Gastroesophageal sphincter (tissue), 4 donors: ENCODE data around the gene RYR3. TPM values are rescaled to one million over a fixed set of nuclear protein-coding genes. Genes with fewer than 3 reads are reported as not detected.
A peak's percentile ranks its signal among the peaks of the same experiment; 100 is the strongest.

Source experiments
- ATAC-seq: fragments of 150-250 bp; one replicate; pipeline ENCODE4 v1.9.1; 2016; ENCODE audit warnings: mild to moderate bottlenecking, moderate library complexity
- H3K27ac ChIP-seq, 4 donors: fragments of 200-600 bp; sonication (generic) in 3 of 4; 1 replicate in 3 of 4; 2 replicates in 1 of 4; pipeline ENCODE4 v1.5.1; 2016 to 2019
- H3K27me3 ChIP-seq: fragments of 200-600 bp; sonication (generic); one replicate; pipeline ENCODE4 v1.5.1; 2019
- H3K36me3 ChIP-seq, 2 donors: fragments of 200-600 bp; sonication (generic); one replicate each; pipeline ENCODE4 v1.5.1; 2019; ENCODE audit warnings: control low read depth in 1 of 2
- H3K4me1 ChIP-seq, 3 donors: fragments of 200-600 bp; sonication (generic); 1 replicate in 2 of 3; 2 replicates in 1 of 3; pipeline ENCODE4 v1.5.1; 2016 to 2019; ENCODE audit warnings: control low read depth in 2 of 3
- H3K4me3 ChIP-seq, 2 donors: fragments of 200-600 bp; sonication (generic); one replicate each; pipeline ENCODE4 v1.5.1; 2019; ENCODE audit warnings: mild to moderate bottlenecking in 1 of 2, moderate library complexity in 1 of 2
- H3K9me3 ChIP-seq, 3 donors: fragments of 200-600 bp; sonication (generic); one replicate each; pipeline ENCODE4 v1.5.1; 2017 to 2019; ENCODE audit warnings: control low read depth in 2 of 3
- CTCF ChIP-seq, 4 experiments: fragments of 200-600 bp in 2 of 4; fragments of 450-650 bp in 2 of 4; sonication (generic) in 1 of 4; IDR thresholded peaks; one replicate each; pipeline ENCODE4 v1.5.1; 2017 to 2019; ENCODE audit warnings: antibody characterized with exemption in 4 of 4, mild to moderate bottlenecking in 2 of 4, moderate library complexity in 2 of 4
- EP300 ChIP-seq: sonication (generic); formaldehyde crosslinking; IDR thresholded peaks from one replicate; pipeline ENCODE4 v1.6.1; 2017; ENCODE audit warnings: antibody characterized with exemption, mild to moderate bottlenecking
- POLR2A ChIP-seq, 2 donors: fragments of 450-650 bp; IDR thresholded peaks; one replicate each; pipeline ENCODE4 v1.6.1; 2017; ENCODE audit warnings: antibody characterized with exemption in 2 of 2, mild to moderate bottlenecking in 2 of 2, moderate library complexity in 1 of 2
- POLR2AphosphoS5 ChIP-seq: sonication (generic); formaldehyde crosslinking; IDR thresholded peaks from one replicate; pipeline ENCODE4 v1.6.1; 2017; ENCODE audit warnings: antibody characterized with exemption
- WGBS, 2 donors: methylation state at CpG; one replicate each; pipeline ENCODE4 v1.1.5; 2018; ENCODE audit warnings: low coverage in 1 of 2; 5-methylcytosine and 5-hydroxymethylcytosine counted together
- total RNA-seq, 4 donors: library from RNA; depleted of rRNA; stranded (reverse); fragments of >200 nt; gene quantifications; one replicate each; pipeline ENCODE4 v1.1.0, GENCODE V29; 2016

RYR3 gene
- total RNA-seq, 4 donors from 2014 or later, result 3.5 to 10.2 (median 6.2) TPM

GRCh38 chr15:33292717-33293307 lies 18.0 kb upstream of the RYR3 start:
- 16 to 23% methylated on average over 7 of the region's 7 CpGs for WGBS, 2 donors
- peak; percentile 44 to 68 (median 60) for TF ChIP-seq CTCF (IDR thresholded peaks at IDR 0.05)
- no peak for TF ChIP-seq EP300
- H3K4me3 ChIP-seq, result no peak overlapping the region
- no peak overlapping the region for H3K27ac ChIP-seq
- H3K36me3 ChIP-seq, result no peaks in the 10 kb centered on the region
- H3K4me1 ChIP-seq, result peaks cover 0 to 10% (median 0%) of the 10 kb centered on the region in 3 donors
- no peaks in the 10 kb centered on the region for H3K9me3 ChIP-seq
- H3K27me3 ChIP-seq, result no peaks in the 10 kb centered on the region
- ATAC-seq, result peak; percentile 53

- ATAC-seq, result no peak
- H3K4me3 ChIP-seq, result no peak overlapping the region
- 67 to 71% methylated on average over 4 to 16 of the region's 19 CpGs for WGBS, 2 donors
These were observed 16.9 kb upstream of the RYR3 start for GRCh38 chr15:33293713-33294334.

GRCh38 chr15:33296050-33296449 lies 14.7 kb upstream of the RYR3 start:
- no peak overlapping the region for H3K4me3 ChIP-seq
- peaks cover 0 to 10% (median 0%) of the 10 kb centered on the region in 3 donors for H3K4me1 ChIP-seq
- no peak overlapping the region for H3K27ac ChIP-seq
- TF ChIP-seq EP300 (no peak), POLR2A (IDR thresholded peaks at IDR 0.05) (no peak), CTCF (IDR thresholded peaks at IDR 0.05) (no peak), POLR2AphosphoS5 (no peak)
- H3K9me3 ChIP-seq, result no peaks in the 10 kb centered on the region
- H3K27me3 ChIP-seq, result no peaks in the 10 kb centered on the region
- no peaks in the 10 kb centered on the region for H3K36me3 ChIP-seq
- ATAC-seq, result no peak

More at GRCh38 chr15:33293713-33294334, 16.9 kb upstream of the RYR3 start:
- Histone ChIP-seq H3K4me1 (peaks cover 0 to 10% (median 0%) of the 10 kb centered on the region in 3 donors), H3K36me3 (no peaks in the 10 kb centered on the region), H3K9me3 (no peaks in the 10 kb centered on the region), H3K27me3 (no peaks in the 10 kb centered on the region), H3K27ac (no peak overlapping the region)
- TF ChIP-seq POLR2A (IDR thresholded peaks at IDR 0.05), result no peak
- TF ChIP-seq CTCF (IDR thresholded peaks at IDR 0.05), result no peak
- no peak for TF ChIP-seq POLR2AphosphoS5
- TF ChIP-seq EP300, result no peak

GRCh38 chr15:33296856-33297255 lies 13.9 kb upstream of the RYR3 start:
- Histone ChIP-seq H3K27me3 (no peaks in the 10 kb centered on the region), H3K27ac (no peak overlapping the region), H3K9me3 (no peaks in the 10 kb centered on the region), H3K4me3 (no peak overlapping the region), H3K4me1 (peaks cover 0 to 10% (median 0%) of the 10 kb centered on the region in 3 donors), H3K36me3 (no peaks in the 10 kb centered on the region)
- no peak for TF ChIP-seq CTCF (IDR thresholded peaks at IDR 0.05)
- no peak for TF ChIP-seq POLR2AphosphoS5
- no peak for TF ChIP-seq EP300
- TF ChIP-seq POLR2A (IDR thresholded peaks at IDR 0.05), result no peak
- 73 to 80% methylated on average over 1 to 2 of the region's 2 CpGs for WGBS, 2 donors
- ATAC-seq, result no peak

- no peaks in the 10 kb centered on the region for H3K27me3 ChIP-seq
- H3K4me3 ChIP-seq, result no peak overlapping the region
- no peak for ATAC-seq
- WGBS, 2 donors, result 51 to 94% methylated on average over 2 to 3 of the region's 4 CpGs
- H3K27ac ChIP-seq, result no peak overlapping the region
- H3K9me3 ChIP-seq, result no peaks in the 10 kb centered on the region
- no peaks in the 10 kb centered on the region for H3K36me3 ChIP-seq
- TF ChIP-seq CTCF (IDR thresholded peaks at IDR 0.05), result no peak
- no peak for TF ChIP-seq EP300
- TF ChIP-seq POLR2A (IDR thresholded peaks at IDR 0.05), result no peak
- TF ChIP-seq POLR2AphosphoS5, result no peak
- no peaks in the 10 kb centered on the region for H3K4me1 ChIP-seq
These were observed 12.1 kb upstream of the RYR3 start for GRCh38 chr15:33298631-33299030.
